Activated T-cell treated with anti-CD3 and anti-CD28 coated beads for 1 hour (primary cell): ENCODE results near the gene PSORS1C2.

Source experiments
- DNase-seq: peaks from one replicate; pipeline ENCODE4 v3.0.0-alpha.2; 2020; ENCODE audit warnings: low read depth

Gene PSORS1C2

GRCh38 chr6:31113861-31114540 lies 24.9 kb downstream of the PSORS1C2 start:
- DNase-seq, result no peak

GRCh38 chr6:31112478-31112877 lies 26.4 kb downstream of the PSORS1C2 start, which contains the start of gene C6orf15:
Gene C6orf15 (minus strand): TSS chr6:31112575. CDS start chr6:31112555, 20 bp downstream.
- no peak for DNase-seq

GRCh38 chr6:31111712-31112111 lies 27.2 kb downstream of the PSORS1C2 start:
- no peak for DNase-seq

- DNase-seq, result no peak
Measured at GRCh38 chr6:31110825-31111582, 27.9 kb downstream of the PSORS1C2 start.

GRCh38 chr6:31107052-31107451 lies 31.8 kb downstream of the PSORS1C2 start:
- DNase-seq, result no peak

- no peak for DNase-seq
Measured at GRCh38 chr6:31103136-31103535, 35.7 kb downstream of the PSORS1C2 start.

GRCh38 chr6:31098449-31098938 lies 40.4 kb downstream of the PSORS1C2 start:
- no peak for DNase-seq

GRCh38 chr6:31096656-31097055 lies 42.2 kb downstream of the PSORS1C2 start:
- no peak for DNase-seq

- no peak for DNase-seq
Measured at GRCh38 chr6:31096215-31096614, 42.7 kb downstream of the PSORS1C2 start.

GRCh38 chr6:31094389-31094881 lies 44.4 kb downstream of the PSORS1C2 start:
- peak; percentile 28 for DNase-seq

GRCh38 chr6:31092769-31093505 lies 45.9 kb downstream of the PSORS1C2 start:
- DNase-seq, result no peak

- no peak for DNase-seq
Measured at GRCh38 chr6:31092238-31092637, 46.6 kb downstream of the PSORS1C2 start.

GRCh38 chr6:31091680-31092079 lies 47.2 kb downstream of the PSORS1C2 start:
- no peak for DNase-seq

- DNase-seq, result no peak
Measured at GRCh38 chr6:31090973-31091364, 47.9 kb downstream of the PSORS1C2 start.

- DNase-seq, result no peak
Measured at GRCh38 chr6:31090275-31090972, 48.4 kb downstream of the PSORS1C2 start.
